Osteocyte (in vitro differentiated cells): ENCODE measurements around the gene EDN2. TPM values are rescaled to one million over a fixed set of nuclear protein-coding genes. Genes with fewer than 3 reads are reported as not detected.

Experiments used
- DNase-seq: peaks from one replicate; pipeline ENCODE4 v3.0.0; 2021; ENCODE audit warnings: mixed read lengths; ENCODE audit not compliant: unreplicated experiment; ENCODE audit errors: extremely low spot score
- H3K27ac Mint-ChIP-seq: one replicate; pipeline ENCODE4 v1.8.0; 2021; ENCODE audit warnings: mild to moderate bottlenecking, mixed read lengths; ENCODE audit not compliant: unreplicated experiment
- H3K27me3 Mint-ChIP-seq: one replicate; pipeline ENCODE4 v1.8.0; 2021; ENCODE audit warnings: mixed read lengths; ENCODE audit not compliant: unreplicated experiment
- H3K36me3 Mint-ChIP-seq: one replicate; pipeline ENCODE4 v1.8.0; 2021; ENCODE audit warnings: mixed read lengths; ENCODE audit not compliant: unreplicated experiment
- H3K4me1 Mint-ChIP-seq: one replicate; pipeline ENCODE4 v1.8.0; 2021; ENCODE audit warnings: mixed read lengths; ENCODE audit not compliant: unreplicated experiment
- H3K4me3 Mint-ChIP-seq: one replicate; pipeline ENCODE4 v1.8.0; 2021; ENCODE audit warnings: mild to moderate bottlenecking, moderate library complexity, mixed read lengths; ENCODE audit not compliant: unreplicated experiment
- H3K9me3 Mint-ChIP-seq: one replicate; pipeline ENCODE4 v1.8.0; 2021; ENCODE audit warnings: mixed read lengths; ENCODE audit not compliant: unreplicated experiment
- CTCF ChIP-seq: fragments of 200-600 bp; sonication (generic); IDR thresholded peaks from 2 replicates; pipeline ENCODE4 v1.5.0; 2021; ENCODE audit warnings: antibody characterized with exemption, mild to moderate bottlenecking, moderate library complexity
- total RNA-seq: library from RNA; stranded (reverse); gene quantifications from 2 replicates; pipeline ENCODE4 v1.2.1, GENCODE V29; 2021

The EDN2 gene
- total RNA-seq, 1 donor from 2014 or later = not detected

GRCh38 chr1:41475346-41475745, 9.1 kb downstream of the EDN2 start:
- Mint-ChIP-seq H3K9me3 (no peaks in the 10 kb centered on the region), H3K27ac (peak overlapping the region; percentile 73), H3K4me1 (peaks cover 49% of the 10 kb centered on the region), H3K27me3 (no peaks in the 10 kb centered on the region), H3K4me3 (no peak overlapping the region), H3K36me3 (no peaks in the 10 kb centered on the region)
- no peak for TF ChIP-seq CTCF
- no peak for DNase-seq

- H3K27me3 Mint-ChIP-seq = no peaks in the 10 kb centered on the region
- H3K4me1 Mint-ChIP-seq = peaks cover 48% of the 10 kb centered on the region
- no peak overlapping the region for H3K4me3 Mint-ChIP-seq
- no peaks in the 10 kb centered on the region for H3K36me3 Mint-ChIP-seq
- DNase-seq = no peak
- peak overlapping the region; percentile 73 for H3K27ac Mint-ChIP-seq
- no peaks in the 10 kb centered on the region for H3K9me3 Mint-ChIP-seq
- no peak for TF ChIP-seq CTCF
Measured at GRCh38 chr1:41474490-41475271, 9.8 kb downstream of the EDN2 start.

GRCh38 chr1:41473738-41474362, 10.6 kb downstream of the EDN2 start:
- Mint-ChIP-seq H3K27me3 (no peaks in the 10 kb centered on the region), H3K4me3 (no peak overlapping the region), H3K27ac (no peak overlapping the region), H3K9me3 (no peaks in the 10 kb centered on the region), H3K36me3 (no peaks in the 10 kb centered on the region), H3K4me1 (peaks cover 42% of the 10 kb centered on the region)
- no peak for TF ChIP-seq CTCF
- no peak for DNase-seq

- H3K9me3 Mint-ChIP-seq = no peaks in the 10 kb centered on the region
- no peak overlapping the region for H3K27ac Mint-ChIP-seq
- H3K27me3 Mint-ChIP-seq = no peaks in the 10 kb centered on the region
Measured at GRCh38 chr1:41471658-41472057, 12.8 kb downstream of the EDN2 start.

More at GRCh38 chr1:41471658-41472057, 12.8 kb downstream of the EDN2 start:
- H3K4me1 Mint-ChIP-seq = peaks cover 29% of the 10 kb centered on the region
- TF ChIP-seq CTCF = no peak
- no peaks in the 10 kb centered on the region for H3K36me3 Mint-ChIP-seq
- no peak overlapping the region for H3K4me3 Mint-ChIP-seq
- no peak for DNase-seq
